ENCODE data around the gene TNK2. TPM values are rescaled to one million over a fixed set of nuclear protein-coding genes. Genes with fewer than 3 reads are reported as not detected.
A peak's percentile ranks its signal among the peaks of the same experiment; 100 is the strongest.
"Not testable (repeated sequence)": the region's sequence is repeated elsewhere in the genome, so short reads cannot be mapped to it uniquely, and the experiment has no call there.

TNK2 gene
- total RNA-seq, 4 donors from 2014 or later, result 12.6 to 26.6 (median 15.6) TPM

DNA sequence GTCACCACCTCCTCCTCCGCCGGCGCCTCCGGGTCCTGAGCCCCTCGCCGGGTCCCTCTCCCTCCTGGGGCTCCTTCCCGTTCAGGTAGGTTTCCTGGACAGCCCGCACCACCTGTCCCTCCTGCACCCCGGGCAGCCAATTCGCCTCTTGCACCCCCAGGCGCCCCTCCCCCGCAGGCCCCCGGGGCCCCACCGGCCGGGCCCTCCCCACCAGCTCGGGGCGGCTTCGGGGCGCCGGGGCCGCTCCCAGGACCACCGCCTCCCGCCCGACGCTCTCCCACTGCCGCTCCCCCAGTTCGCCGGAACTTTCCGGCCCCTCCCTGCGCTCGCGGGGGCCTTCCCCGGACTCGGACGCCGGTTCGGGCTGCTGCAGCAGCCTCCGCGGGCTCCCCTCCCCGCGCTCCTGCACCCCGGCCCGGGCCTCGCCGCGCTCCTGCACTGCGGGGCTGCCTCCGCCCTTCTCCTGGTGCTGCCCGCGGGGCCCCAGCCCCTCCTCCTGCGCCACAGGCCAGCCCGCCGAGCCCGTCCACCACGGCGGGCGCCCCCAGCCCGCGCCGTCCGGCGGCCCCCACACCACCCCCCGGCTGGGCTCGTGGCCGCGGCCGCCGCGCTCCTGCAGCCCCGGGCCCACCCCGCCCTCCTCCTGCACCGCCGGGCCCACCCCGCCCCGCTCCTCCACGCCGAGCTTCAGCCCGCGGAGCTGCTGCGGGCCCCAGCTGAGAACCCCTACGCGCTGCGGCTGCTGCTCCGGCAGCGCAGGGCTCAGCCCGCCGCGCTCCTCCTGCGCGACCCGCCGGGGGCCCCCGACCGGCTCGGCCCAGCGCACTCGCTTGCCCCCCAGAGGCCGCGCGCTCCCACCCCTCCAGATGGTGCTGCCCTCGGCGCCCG is 587 bp upstream of the TNK2 start:
- DNase-seq (ENCODE audit: low spot score), result no peak
- TF ChIP-seq, protein P1, sequence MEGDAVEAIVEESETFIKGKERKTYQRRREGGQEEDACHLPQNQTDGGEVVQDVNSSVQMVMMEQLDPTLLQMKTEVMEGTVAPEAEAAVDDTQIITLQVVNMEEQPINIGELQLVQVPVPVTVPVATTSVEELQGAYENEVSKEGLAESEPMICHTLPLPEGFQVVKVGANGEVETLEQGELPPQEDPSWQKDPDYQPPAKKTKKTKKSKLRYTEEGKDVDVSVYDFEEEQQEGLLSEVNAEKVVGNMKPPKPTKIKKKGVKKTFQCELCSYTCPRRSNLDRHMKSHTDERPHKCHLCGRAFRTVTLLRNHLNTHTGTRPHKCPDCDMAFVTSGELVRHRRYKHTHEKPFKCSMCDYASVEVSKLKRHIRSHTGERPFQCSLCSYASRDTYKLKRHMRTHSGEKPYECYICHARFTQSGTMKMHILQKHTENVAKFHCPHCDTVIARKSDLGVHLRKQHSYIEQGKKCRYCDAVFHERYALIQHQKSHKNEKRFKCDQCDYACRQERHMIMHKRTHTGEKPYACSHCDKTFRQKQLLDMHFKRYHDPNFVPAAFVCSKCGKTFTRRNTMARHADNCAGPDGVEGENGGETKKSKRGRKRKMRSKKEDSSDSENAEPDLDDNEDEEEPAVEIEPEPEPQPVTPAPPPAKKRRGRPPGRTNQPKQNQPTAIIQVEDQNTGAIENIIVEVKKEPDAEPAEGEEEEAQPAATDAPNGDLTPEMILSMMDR (IDR thresholded peaks at IDR 0.05), result no peak
- peak; percentile 39 for ATAC-seq (ENCODE audit: low FRiP score)

DNA sequence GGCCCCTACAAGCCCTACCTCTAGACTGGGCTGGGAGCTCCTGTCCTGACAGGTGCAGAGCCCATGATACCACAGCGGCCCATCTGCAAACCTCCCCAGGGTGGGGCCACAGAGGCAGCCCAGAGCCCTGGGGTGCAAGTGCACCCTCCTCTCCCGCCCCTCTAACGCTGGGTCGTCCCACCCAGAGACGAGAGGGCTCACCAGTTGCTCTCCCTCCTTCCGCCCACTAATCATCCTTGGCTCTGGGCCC is 742 bp downstream of the TNK2 start:
- ATAC-seq (ENCODE audit: low FRiP score), result no peak
- DNase-seq (ENCODE audit: low spot score), result no peak
- TF ChIP-seq, protein P1 (IDR thresholded peaks at IDR 0.05), result no peak

DNA sequence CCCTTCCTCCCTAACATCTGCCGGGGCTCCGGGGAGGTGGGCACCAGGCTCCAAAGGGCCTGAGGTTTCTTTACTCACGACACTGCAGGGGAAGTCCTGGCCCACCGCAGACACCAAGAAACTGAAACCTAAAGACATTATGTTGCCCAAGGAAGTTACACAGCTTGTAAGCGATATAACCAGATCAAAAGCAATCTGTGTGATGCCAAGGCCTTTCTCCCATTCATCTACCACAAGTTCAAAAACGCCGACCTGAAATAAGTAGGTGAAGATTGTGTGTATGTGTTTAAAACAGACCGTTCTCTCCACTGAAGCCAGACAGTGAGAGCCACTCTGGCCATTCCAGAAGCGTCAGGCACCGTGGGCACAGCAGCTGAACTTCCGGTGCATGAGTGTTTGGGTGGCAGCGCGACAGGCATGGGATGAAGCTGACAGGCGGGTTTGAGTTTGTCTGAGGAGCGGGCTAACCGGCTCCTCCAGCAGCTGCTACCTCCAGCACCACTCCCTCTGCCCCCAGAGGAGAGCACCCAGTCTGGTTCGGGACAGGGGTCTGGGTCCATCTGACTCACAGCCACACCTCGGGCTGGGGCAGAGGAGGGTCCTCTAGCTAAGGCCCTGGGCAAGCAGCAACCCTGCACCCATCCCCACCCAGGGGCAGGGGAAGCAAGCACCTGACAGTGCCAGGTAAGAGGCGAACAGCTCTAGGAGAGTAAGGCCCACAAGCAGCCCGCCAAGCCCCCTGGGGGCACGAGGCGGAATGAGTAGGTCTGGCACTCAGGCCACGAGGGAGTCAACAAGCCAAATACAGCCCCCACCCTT is 1.3 kb downstream of the TNK2 start:
- DNase-seq (ENCODE audit: low spot score) (no peak), ATAC-seq (ENCODE audit: low FRiP score) (no peak)
- TF ChIP-seq, protein P1 (IDR thresholded peaks at IDR 0.05), result no peak

DNA sequence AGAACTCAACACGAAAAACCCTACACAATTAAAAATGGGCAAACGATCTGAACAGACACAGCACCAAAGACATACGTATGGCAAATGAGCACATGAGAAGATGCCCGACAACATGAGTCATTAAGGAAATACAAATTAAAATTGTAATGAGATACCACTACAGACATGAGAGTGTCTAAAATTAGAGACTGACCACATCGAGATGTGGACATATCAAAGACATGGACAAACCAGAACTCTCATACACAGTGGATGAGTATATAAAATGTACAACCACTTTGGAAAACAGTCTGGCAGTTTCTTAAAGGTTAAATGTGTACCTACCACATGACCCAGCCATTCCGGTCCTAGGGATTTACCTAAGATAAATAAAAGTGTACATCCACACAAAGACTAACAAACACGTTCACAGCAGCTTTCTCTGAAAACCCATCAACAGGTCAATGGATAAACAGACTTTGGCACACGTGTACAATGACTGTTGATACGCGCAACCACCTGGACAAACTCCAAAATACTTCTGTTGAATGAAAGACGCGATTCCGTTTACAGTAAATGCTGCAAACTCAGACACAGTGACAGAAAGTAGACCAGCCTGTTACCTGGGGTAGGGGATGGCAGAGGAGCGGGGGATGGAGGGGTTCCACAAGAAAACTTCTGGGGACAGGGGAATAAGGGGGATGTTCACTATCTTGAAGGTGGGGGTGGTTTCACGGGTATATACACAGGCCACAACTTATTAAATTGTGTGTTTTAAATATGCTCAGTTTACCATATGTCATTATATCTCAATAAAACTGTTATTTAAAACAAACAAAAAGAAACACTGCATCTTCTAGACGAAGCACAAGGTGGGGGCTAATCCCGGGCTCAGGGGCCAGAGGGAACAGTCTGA is 2.1 kb downstream of the TNK2 start:
- TF ChIP-seq, protein P1 (IDR thresholded peaks at IDR 0.05), result no peak
- DNase-seq (ENCODE audit: low spot score) (no peak), ATAC-seq (ENCODE audit: low FRiP score) (no peak)

DNA sequence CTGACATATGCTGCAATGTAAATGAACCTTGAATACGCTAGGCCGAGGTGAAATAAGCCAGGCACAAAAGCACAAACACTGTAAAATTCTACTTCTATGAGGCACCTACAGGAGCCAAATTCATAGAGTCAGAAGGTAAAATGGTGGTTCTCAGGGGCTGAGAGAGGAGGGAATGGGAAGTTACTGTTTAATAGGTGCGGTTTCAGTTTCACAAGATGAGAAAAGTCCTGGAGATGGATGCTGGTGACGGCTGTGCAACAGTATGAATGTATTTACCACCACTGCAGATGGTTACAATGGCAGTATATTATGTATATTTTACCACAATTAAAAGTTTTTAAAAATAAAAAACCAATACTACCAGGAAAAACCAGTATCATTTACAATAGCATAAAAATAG is 4.0 kb downstream of the TNK2 start:
- TF ChIP-seq, protein P1 (IDR thresholded peaks at IDR 0.05), result no peak
- DNase-seq (ENCODE audit: low spot score) (no peak), ATAC-seq (ENCODE audit: low FRiP score) (no peak)

DNA sequence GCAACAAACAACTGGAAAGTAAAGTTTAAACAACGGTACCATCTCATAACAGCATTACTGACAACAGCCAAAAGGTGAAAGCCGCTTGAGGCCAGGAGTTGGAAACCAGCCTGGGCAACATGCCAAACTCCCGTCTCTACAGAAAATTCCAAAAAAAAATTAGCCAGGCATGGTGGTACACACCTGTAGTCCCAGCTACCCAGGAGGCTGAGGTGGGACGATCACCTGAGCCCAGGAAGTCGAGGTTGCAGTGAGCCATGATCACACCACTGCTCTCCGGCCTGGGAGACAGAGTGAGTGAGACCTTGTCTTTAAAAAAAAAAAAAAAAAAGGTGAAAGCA is 4.4 kb downstream of the TNK2 start:
- DNase-seq (ENCODE audit: low spot score), result no peak
- ATAC-seq (ENCODE audit: low FRiP score), result no peak
- TF ChIP-seq, protein P1 (IDR thresholded peaks at IDR 0.05), result no peak

DNA sequence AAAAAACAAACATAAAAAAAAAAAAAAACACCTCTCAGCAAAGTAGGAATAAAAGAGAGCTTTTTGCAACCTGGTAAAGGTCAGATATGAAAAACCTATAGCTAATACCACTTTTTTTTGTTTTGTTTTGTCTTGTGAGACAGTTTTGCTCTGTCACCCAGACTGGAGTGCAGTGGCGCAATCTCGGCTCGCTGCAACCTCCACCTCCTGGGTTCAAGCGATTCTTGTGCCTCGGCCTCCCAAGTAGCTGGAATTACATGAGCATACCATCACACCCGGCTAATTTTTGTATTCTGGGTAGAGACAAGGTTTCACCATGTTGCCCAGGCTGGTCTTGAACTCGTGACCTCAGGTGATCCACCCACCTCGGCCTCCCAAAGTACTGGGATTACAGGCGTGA is 5.7 kb downstream of the TNK2 start:
- not testable (repeated sequence) for DNase-seq (ENCODE audit: low spot score); ATAC-seq (ENCODE audit: low FRiP score)

DNA sequence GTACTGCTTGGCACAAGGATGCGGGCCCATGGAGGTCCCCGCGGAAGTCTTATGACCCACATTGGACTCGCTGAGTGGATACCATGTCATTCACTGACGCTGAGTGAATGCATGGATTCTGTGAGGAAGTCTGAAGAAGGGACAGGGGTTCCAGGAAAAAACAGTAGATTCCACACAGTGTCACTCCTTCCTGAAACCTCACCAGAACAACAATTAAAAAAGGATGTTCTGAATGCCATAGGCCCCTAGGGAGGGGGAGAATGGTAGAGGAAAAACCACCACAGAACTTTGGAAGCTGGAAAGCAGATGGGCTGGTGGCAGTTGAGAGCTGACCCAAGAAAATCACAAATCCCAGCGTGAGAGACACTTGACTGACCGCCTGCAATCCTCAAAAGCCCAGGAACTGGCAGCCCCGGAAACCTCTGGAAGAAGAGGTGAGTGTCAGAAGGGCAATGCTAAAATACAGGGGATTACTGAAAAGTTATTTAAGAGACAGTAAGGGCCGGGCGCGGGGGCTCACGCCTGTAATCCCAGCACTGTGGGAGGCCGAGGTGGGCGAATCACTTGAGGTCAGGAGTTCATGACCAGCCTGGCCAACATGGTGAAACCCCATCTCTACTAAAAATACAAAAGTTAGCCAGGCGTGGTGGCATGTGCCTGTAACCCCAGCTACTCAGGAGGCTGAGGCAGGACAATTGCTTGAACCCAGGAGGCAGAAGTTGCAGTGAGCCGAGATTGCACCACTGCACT is 6.3 kb downstream of the TNK2 start:
- DNase-seq (ENCODE audit: low spot score); ATAC-seq (ENCODE audit: low FRiP score): not testable (repeated sequence)

Data from omental fat pad (tissue), 4 donors.